ENCODE results near the gene SYNJ1.
A peak's percentile ranks its signal among the peaks of the same experiment; 100 is the strongest.
"Not testable (repeated sequence)": the region's sequence is repeated elsewhere in the genome, so short reads cannot be mapped to it uniquely, and the experiment has no call there.

The SYNJ1 gene

GRCh38 chr21:32727687-32728455 is at the start of gene SYNJ1:
TSS of gene SYNJ1 (minus strand) at chr21:32728013. CDS start at chr21:32726895, 1,118 bp downstream.
- DNase-seq = peak; percentile 25

DNA sequence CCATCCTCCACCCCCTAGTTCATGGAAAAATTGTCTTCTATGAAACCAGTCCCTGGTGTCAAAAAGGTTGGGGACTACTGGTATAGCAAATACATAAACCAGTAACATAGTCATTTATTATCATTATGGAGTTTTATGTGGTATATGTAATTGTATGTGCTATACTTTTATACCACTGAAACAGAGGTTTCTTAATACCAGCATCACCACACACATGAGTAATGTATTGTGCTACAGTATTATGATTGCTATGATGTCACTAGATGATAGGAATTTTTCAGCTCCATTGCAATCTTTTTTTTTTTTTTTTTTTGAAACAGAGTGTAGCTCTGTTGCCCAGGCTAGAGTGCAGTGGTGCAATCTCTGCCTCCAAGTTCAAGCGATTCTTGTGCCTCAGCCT is 49.5 kb upstream of the SYNJ1 start:
- no peak for DNase-seq

- no peak for DNase-seq
Measured at GRCh38 chr21:32776743-32777142, 48.9 kb upstream of the SYNJ1 start.

GRCh38 chr21:32773048-32773344 is 45.2 kb upstream of the SYNJ1 start:
- DNase-seq = not testable (repeated sequence)

- DNase-seq = no peak
Measured at GRCh38 chr21:32772281-32773047, 44.7 kb upstream of the SYNJ1 start.

GRCh38 chr21:32770871-32771523 is 43.2 kb upstream of the SYNJ1 start:
- no peak for DNase-seq

GRCh38 chr21:32768530-32768929 is 40.7 kb upstream of the SYNJ1 start:
- no peak for DNase-seq

DNA sequence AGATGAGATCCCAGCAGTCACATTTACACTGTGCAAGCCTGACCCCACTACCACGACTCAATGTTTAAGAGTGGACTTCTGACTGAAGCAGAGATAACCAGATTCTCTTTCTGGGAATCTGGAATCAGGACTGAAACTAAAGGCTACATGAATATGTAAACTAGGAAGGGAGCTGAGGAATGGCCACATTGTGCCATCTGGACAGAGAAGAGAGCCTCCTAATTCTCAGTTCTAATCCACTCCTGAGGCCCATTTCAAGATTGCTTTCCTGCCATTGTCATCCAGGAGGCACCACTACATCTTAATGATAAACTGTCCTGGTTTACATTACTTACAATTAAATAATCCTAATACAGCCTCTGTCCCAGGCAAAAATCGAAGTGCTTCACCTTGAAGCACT is 37.2 kb upstream of the SYNJ1 start:
- no peak for DNase-seq

DNA sequence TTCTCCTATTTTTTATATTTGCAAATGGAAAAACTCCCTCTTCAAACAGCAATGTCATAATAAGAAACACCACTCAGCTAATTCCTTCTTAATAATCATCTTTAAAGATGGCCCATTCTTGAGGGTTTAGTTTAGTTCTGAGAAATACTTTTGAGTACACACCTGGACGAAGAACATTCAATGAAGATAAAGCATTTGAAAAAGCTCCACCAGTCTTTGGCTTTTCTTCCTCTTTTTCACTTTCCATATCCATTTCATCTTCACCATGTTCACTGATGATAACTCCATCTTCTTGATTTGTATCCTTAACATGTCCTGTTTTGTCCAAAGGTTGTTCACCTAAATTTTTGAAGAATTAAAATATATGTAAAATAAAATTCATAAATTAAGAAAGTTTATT is 36.4 kb upstream of the SYNJ1 start:
- DNase-seq = no peak

DNA sequence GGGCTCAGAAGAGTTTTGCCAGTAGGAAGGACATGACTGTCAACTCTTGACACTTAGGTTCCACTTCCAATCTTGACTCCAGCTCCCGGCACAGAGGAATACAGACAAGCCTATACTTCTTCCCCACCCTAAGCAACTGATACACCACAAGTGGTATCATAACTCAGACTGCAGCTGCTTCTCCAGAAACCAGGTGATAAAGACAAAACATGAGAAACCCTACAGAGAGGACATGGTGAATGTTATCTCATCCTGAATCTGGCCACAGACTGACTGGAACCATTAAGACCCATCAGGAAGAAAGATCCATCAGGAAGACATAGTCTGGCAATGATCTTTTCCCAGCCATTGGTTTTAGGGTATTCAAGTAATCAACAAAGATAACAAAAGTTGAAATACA is 30.0 kb upstream of the SYNJ1 start:
- DNase-seq = no peak

- DNase-seq = no peak
Measured at GRCh38 chr21:32756096-32756495, 28.3 kb upstream of the SYNJ1 start.

- DNase-seq = no peak
Measured at GRCh38 chr21:32753818-32754585, 26.2 kb upstream of the SYNJ1 start.

DNA sequence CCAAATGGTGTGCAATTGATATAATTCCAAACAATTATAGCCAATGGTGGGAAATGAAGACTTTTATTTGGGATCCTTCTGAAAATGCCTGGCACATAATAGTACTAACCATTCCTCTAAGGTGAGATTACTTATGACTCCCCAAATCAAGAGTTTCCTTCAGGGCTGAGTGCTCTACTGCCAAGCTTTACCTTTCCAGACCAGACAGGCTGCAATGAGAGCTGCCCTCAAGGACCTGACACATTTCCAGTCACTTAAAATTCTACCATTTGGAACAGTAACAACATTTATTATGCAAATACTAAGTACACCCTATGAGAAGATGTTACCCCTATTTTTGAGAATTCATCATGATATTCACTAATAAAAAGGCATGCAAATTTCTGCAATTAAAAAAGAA is 22.6 kb upstream of the SYNJ1 start:
- no peak for DNase-seq

GRCh38 chr21:32749662-32750061 is 21.8 kb upstream of the SYNJ1 start:
- DNase-seq = no peak

DNA sequence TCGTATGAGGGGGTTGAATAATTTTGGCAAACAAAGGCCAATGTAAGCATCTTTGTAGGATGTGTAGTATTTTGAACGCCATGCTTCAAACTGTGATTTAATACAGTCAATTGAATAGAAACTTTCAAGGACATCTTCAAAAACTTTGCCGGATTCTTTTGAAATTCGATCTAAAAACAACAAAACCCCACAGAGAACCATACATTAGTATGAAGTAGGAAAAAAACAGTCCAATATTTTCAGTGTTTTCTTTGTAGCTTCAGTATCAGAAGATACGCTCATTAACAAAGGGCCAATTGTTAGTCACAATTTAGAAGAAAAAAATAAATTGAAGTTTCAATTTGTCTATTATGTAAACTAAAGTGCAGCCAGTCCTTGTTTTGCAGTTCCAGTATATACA is 20.7 kb upstream of the SYNJ1 start:
- no peak for DNase-seq

- no peak for DNase-seq
Measured at GRCh38 chr21:32747396-32747795, 19.6 kb upstream of the SYNJ1 start.

- not testable (repeated sequence) for DNase-seq
Measured at GRCh38 chr21:32746711-32747110, 18.9 kb upstream of the SYNJ1 start.

GRCh38 chr21:32742396-32742795 is 14.6 kb upstream of the SYNJ1 start:
- no peak for DNase-seq

- DNase-seq = no peak
Measured at GRCh38 chr21:32741336-32741735, 13.5 kb upstream of the SYNJ1 start.

- DNase-seq = no peak
Measured at GRCh38 chr21:32739946-32740345, 12.1 kb upstream of the SYNJ1 start.

- not testable (repeated sequence) for DNase-seq
Measured at GRCh38 chr21:32736083-32736482, 8.3 kb upstream of the SYNJ1 start.

DNA sequence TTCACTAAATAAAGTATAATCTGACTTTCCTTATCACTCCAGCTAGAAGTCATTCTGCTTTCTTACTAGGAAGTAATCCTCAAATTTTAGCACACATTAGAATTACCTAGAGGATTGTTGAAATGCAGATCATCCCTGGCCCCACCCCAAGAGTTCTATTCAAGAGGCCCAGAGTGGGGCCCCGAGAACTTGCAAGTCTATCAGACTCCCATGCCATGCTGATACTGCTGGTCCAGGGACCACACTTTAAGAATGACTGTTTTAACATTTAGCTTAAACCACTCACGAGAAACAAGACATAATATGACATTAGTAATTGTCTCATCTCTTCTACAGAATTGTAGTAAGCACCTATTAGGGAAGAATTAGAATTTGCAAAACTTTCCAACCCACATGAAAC is 7.7 kb upstream of the SYNJ1 start:
- no peak for DNase-seq

GRCh38 chr21:32733990-32734613 is 6.3 kb upstream of the SYNJ1 start:
- no peak for DNase-seq
